Dendritic cell treated with granulocyte-macrophage colony-stimulating factor and Interleukin-4, amounts not matched to agents 40 ng/mL and 50 ng/mL, for 4 days (primary cell): ENCODE measurements around the gene CDIPT.
A peak's percentile ranks its signal among the peaks of the same experiment; 100 is the strongest.
"Not testable (repeated sequence)": the region's sequence is repeated elsewhere in the genome, so short reads cannot be mapped to it uniquely, and the experiment has no call there.

Experiments used
- H3K27ac Mint-ChIP-seq: one replicate; pipeline ENCODE4 v1.8.0; 2022; ENCODE audit warnings: mild to moderate bottlenecking, mixed read lengths
- H3K27me3 Mint-ChIP-seq: one replicate; pipeline ENCODE4 v1.8.0; 2022; ENCODE audit warnings: mild to moderate bottlenecking, mixed read lengths
- H3K36me3 Mint-ChIP-seq: one replicate; pipeline ENCODE4 v1.8.0; 2022; ENCODE audit warnings: low read depth, mixed read lengths
- H3K4me1 Mint-ChIP-seq: one replicate; pipeline ENCODE4 v1.8.0; 2022; ENCODE audit warnings: low read depth, mixed read lengths
- H3K4me3 Mint-ChIP-seq: one replicate; pipeline ENCODE4 v1.8.0; 2022; ENCODE audit warnings: mild to moderate bottlenecking, moderate library complexity, mixed read lengths
- H3K9me3 Mint-ChIP-seq: one replicate; pipeline ENCODE4 v1.8.0; 2022; ENCODE audit warnings: mixed read lengths
- intact Hi-C: fragments of 100-400 bp; cut with micrococcal nuclease; formaldehyde crosslinking; loops from one replicate; pipeline ENCODE4 v1.15.0; 2022

The CDIPT gene, protein sequence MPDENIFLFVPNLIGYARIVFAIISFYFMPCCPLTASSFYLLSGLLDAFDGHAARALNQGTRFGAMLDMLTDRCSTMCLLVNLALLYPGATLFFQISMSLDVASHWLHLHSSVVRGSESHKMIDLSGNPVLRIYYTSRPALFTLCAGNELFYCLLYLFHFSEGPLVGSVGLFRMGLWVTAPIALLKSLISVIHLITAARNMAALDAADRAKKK

DNA sequence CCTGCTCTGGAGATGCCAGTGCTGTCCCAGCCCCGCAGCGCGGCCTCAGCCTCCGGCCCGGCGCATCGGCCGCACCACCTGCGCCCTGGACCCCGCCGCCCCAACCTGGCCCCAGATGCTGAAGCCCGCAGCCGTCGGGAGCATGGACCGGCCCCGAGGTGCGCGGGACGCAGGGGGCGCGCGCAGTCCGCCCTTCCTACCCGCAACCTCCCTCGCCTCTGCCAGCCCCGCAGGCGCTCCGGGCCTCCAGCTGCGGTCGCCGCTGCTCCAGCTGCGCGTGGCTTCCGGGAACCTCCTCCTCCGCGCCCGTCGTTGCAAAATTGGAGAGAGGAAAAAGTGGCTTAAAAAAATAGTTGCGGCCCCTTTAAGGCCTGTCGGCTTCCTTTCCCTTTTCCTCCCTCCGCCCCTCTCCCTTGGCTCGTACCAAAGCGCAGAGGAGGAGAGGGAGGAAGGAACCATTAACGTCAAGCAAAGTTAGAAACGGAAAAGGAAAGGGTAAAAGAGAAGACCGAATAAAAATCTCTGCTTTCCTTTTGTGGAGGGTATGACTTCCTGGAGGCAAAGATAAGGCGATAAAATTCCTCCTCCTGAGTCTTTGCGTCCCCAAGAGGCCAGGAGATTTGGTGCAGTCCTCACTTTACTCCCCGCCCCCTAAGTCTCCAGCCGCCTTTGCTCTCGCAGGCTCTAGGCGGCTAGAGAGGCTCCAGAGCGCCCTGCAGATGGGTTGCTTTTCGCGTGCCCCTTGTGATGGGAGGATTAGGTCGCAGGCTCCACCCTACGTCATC is at the start of gene CDIPT:
CDIPT (minus strand) TSS at position 343 of the 785 bp plus-strand sequence. CDS start 369 bp downstream, outside the sequence.
- intact Hi-C loops: loop anchor here (1.0 to 5.0 kb wide), 4 partner anchors 38 to 110 kb away; partner anchors contain the start of genes ASPHD1, MVP and TAOK2
- Mint-ChIP-seq H3K27me3 (peaks cover 5% of the 10 kb centered on the region), H3K4me1 (peaks cover 29% of the 10 kb centered on the region), H3K4me3 (peak within 1 kb of the TSS; percentile 96), H3K9me3 (no peaks in the 10 kb centered on the region), H3K27ac (peak within 1 kb of the TSS; percentile 98), H3K36me3 (peaks cover 43% of the 10 kb centered on the region)

DNA sequence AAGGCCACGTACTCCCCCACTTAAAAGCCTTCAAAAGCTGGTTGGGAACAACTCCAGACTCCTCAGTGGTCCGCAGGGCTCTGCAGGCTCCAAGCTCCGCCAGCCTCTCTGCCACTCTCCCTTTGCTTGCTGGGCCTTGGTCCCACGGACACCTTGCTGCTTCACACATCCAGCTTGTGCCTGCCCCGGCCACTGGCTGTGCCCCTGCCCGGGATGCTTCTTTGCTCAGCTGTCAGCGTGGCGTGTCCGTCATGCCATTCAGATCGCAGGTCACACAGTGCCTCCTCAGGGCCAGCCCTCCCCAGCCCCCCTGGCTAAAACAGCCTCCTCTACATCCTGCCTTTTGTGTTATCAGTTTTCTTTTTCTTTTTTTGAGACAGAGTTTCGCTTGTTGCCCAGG is 49.1 kb upstream of the CDIPT start:
- Mint-ChIP-seq H3K9me3 (no peaks in the 10 kb centered on the region), H3K4me1 (peaks cover 18% of the 10 kb centered on the region), H3K4me3 (no peak overlapping the region), H3K27me3 (no peaks in the 10 kb centered on the region), H3K27ac (no peak overlapping the region), H3K36me3 (peaks cover 77% of the 10 kb centered on the region)
- intact Hi-C loops: loop anchor here (10.0 kb wide), 1 partner anchor 93 kb away; no protein-coding TSS in a partner anchor

DNA sequence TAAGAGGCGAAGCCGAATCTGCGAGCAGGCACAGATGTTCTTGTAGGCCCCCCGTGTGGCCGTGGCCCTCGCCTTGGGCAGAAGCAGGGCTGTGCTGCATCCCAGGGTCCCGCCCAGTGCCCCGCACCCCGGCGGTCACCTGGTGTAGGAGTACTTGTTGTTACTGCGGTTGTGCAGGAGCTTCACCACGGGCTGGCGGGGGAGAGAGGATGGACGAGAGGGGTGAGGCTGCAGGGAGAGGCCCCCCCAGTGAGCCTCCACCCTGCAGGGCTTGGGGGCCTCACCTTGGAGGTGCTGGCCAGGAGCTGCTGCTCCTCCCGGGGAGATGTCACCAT is 48.6 kb upstream of the CDIPT start:
- no peak overlapping the region for H3K27ac Mint-ChIP-seq
- intact Hi-C loops: loop anchor here (10.0 kb wide), 1 partner anchor 93 kb away; no protein-coding TSS in a partner anchor
- peaks cover 77% of the 10 kb centered on the region for H3K36me3 Mint-ChIP-seq
- H3K4me3 Mint-ChIP-seq: no peak overlapping the region
- no peaks in the 10 kb centered on the region for H3K27me3 Mint-ChIP-seq
- H3K4me1 Mint-ChIP-seq: peaks cover 18% of the 10 kb centered on the region
- no peaks in the 10 kb centered on the region for H3K9me3 Mint-ChIP-seq

DNA sequence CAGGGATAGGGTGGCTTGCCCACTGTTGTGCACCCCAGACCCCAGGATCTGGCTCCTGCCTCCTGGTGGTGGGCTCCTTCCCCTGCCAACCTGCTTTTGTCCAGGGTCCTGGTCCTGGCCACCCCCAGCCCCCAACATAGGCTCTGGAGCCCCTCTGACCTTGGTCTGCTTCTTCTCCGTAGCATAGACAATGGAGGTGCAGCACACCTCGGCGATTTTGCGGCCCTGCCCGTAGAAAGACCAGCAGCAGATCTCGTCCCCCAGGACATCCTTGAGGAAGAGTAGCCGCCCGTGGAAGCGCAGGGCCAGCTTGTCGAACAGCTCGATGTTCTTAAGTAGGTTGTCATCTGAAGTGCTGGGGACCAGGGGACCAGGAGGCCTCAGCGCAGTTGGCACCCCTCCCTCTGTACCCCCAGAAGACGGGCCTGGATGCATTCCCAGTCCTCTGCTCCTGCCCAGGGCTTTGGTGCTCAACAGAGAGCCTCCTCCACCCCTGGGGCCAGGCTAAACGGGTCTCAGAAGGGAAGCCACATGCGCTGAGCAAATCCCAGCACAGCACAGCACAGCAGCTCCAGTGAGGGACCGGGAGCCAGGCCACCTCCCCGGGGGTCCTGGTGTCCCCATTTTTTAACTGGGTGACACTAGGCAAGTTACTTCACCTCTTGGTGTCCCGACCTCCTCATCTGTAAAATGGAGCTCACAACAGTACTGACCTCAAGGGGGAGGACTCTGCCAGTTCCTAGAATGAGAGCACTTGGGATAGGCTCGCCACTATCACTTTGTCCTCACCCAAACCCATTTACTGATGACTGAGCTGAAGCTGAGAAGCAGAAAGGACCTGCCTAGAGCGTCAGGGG is 48.0 kb upstream of the CDIPT start:
- H3K27ac Mint-ChIP-seq: no peak overlapping the region
- H3K9me3 Mint-ChIP-seq: no peaks in the 10 kb centered on the region
- peaks cover 77% of the 10 kb centered on the region for H3K36me3 Mint-ChIP-seq

DNA sequence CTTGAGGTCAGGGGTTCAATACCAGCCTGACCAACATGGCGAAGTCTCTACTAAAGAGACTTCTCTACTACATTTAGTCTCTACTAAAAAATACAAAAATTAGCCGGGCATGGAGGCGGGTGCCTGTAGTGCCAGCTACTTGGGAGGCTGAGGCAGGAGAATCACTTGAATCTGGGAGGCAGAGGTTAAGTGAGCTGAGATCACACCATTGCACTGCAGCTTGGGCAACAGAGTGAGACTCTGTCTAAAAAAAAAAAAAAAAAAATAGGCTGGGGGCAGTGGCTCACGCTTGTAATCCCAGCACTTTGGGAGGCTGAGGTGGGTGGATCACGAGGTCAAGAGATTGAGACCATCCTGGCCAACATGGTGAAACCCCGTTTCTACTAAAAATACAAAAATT is 46.8 kb upstream of the CDIPT start:
- Mint-ChIP-seq H3K36me3 (peaks cover 65% of the 10 kb centered on the region), H3K4me1 (peaks cover 18% of the 10 kb centered on the region)
- H3K4me3 Mint-ChIP-seq, H3K9me3 Mint-ChIP-seq, H3K27me3 Mint-ChIP-seq, H3K27ac Mint-ChIP-seq: not testable (repeated sequence)
- intact Hi-C loops: loop anchor here (10.0 kb wide), 1 partner anchor 95 kb away; no protein-coding TSS in a partner anchor

More for the DNA sequence above, 48.0 kb upstream of the CDIPT start:
- intact Hi-C loops: loop anchor here (10.0 kb wide), 1 partner anchor 94 kb away; no protein-coding TSS in a partner anchor
- H3K4me3 Mint-ChIP-seq: no peak overlapping the region
- H3K4me1 Mint-ChIP-seq: peaks cover 18% of the 10 kb centered on the region
- no peaks in the 10 kb centered on the region for H3K27me3 Mint-ChIP-seq

DNA sequence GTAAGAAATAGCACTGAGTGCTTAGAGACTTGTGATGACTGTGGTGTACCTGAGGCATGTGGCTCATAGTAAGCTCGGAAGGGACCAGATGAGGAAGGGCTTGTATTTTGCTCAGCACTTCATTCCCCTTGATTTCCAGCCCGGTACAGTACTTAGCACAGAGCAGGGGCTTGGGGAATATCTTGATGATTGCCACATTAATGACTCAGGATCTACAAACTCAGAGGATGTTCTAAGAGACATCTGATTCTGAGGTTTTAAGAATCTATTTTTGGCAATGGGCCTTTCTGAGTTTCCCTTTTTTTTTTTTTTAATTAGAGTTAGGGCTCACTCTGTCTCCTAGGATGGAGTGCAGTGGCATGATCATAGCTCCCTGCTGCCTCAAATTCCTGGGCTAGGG is 46.4 kb upstream of the CDIPT start:
- H3K4me1 Mint-ChIP-seq: peaks cover 18% of the 10 kb centered on the region
- no peak overlapping the region for H3K4me3 Mint-ChIP-seq
- H3K27me3 Mint-ChIP-seq: no peaks in the 10 kb centered on the region
- H3K36me3 Mint-ChIP-seq: peaks cover 60% of the 10 kb centered on the region
- H3K27ac Mint-ChIP-seq: no peak overlapping the region
- intact Hi-C loops: no loop called here
- no peaks in the 10 kb centered on the region for H3K9me3 Mint-ChIP-seq

DNA sequence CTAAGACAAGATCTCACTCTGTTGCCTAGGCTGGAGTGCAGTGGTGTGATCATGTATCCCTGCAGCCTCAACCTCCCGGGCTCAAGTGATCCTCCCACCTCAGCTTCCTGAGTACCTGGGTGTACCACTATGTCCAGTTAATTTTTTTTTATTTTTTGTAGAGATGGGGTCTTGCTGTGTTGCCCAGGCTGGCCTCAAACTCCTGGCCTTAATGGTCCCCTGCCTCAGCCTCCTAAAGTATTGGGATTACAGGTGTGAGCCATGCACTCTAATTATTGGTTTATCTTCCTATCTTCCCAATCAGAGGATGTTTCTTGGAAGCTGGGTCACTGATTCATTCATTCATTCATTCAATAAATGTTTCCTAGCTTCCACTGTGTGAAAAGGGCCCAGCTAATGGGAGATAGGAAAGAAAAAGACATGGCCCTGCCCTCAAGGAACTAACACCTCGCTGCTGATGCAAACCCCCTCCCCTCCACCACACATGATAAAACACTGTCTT is 45.7 kb upstream of the CDIPT start:
- H3K9me3 Mint-ChIP-seq: no peaks in the 10 kb centered on the region
- H3K27me3 Mint-ChIP-seq: no peaks in the 10 kb centered on the region
- H3K4me3 Mint-ChIP-seq: no peak overlapping the region
- peaks cover 54% of the 10 kb centered on the region for H3K36me3 Mint-ChIP-seq
- H3K4me1 Mint-ChIP-seq: peaks cover 19% of the 10 kb centered on the region
- intact Hi-C loops: no loop called here
- no peak overlapping the region for H3K27ac Mint-ChIP-seq

DNA sequence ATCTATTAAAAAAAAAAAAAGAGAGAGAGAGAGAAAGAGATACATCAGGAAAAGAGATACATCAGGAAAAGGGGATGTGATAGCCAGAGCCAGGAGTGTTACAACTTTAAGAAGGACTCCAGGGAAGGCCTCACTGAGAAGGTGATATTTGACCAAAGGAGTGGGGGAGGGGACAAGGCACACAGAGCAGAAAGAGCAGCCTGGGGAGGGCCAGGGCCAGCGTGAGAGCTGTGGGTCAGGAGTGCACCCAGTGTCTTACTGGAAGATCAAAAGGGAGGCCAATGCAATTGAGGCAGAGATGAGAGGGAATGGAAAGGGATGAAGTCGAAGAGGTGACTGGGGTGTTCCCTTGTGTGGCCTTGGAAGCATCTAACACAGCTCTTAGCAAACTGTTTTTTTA is 44.9 kb upstream of the CDIPT start:
- intact Hi-C loops: no loop called here
- H3K27ac Mint-ChIP-seq: no peak overlapping the region
- peaks cover 46% of the 10 kb centered on the region for H3K36me3 Mint-ChIP-seq
- peaks cover 4% of the 10 kb centered on the region for H3K27me3 Mint-ChIP-seq
- H3K4me1 Mint-ChIP-seq: peaks cover 24% of the 10 kb centered on the region
- no peaks in the 10 kb centered on the region for H3K9me3 Mint-ChIP-seq
- no peak overlapping the region for H3K4me3 Mint-ChIP-seq

DNA sequence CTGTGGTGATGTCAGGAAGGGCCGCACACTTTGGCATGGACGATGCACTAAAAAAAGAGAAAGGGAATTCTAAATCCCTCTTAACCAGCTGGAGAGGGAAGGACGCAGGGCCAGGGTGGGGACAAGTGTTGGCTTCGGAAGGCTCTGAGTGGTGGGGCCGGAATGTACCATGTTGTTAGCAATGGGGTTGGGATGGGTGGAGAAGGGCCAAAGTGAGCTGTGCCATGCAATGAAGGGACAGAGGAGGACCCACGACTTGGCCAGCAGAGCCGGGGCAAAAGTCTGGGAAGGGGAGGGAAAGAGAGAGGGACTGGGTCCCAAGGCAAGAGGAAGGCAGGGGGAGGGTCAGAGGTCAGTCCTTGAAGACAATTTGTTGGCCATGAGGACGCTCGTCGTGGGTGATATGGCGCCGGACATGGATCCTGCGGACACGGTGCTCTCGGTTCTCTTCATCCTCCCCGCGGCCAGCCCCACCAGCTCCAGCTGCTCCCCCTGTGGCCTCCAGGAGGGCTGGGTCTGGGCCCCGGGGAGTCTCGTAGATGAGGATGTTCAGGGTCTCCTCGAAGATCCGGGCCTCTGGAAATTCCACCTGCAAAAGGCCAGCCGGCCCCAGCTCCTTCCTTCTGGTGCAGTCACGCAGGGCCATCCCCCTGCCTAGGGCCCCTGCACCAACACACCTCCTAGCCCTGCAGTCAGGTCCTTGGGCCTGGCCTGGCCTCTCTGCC is 43.7 kb upstream of the CDIPT start:
- peaks cover 13% of the 10 kb centered on the region for H3K27me3 Mint-ChIP-seq
- peaks cover 36% of the 10 kb centered on the region for H3K36me3 Mint-ChIP-seq
- no peak overlapping the region for H3K27ac Mint-ChIP-seq
- H3K4me3 Mint-ChIP-seq: no peak overlapping the region
- H3K9me3 Mint-ChIP-seq: no peaks in the 10 kb centered on the region
- intact Hi-C loops: no loop called here
- peaks cover 24% of the 10 kb centered on the region for H3K4me1 Mint-ChIP-seq

DNA sequence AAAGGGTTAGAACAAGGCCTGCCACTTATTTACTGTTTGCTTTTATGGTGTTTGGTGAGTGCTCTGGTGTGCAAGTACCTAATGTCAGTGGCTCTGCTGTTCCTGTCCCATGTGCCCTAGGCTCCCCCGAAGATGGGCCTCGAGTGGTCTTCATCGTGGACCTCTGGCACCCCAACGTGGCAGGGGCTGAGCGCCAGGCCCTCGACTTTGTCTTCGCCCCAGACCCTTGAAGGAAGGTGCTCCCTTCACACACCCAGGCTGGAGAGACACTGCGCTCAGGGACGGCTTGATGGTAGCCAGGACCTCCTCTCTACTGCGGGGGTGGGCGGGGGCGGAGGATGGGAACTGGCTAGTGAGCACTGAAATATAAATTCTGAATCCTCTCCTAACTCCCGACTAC is 42.6 kb upstream of the CDIPT start:
- Mint-ChIP-seq H3K4me1 (peaks cover 19% of the 10 kb centered on the region), H3K9me3 (no peaks in the 10 kb centered on the region), H3K4me3 (no peak overlapping the region), H3K27me3 (peaks cover 19% of the 10 kb centered on the region), H3K27ac (no peak overlapping the region), H3K36me3 (peaks cover 26% of the 10 kb centered on the region)
- intact Hi-C loops: no loop called here

DNA sequence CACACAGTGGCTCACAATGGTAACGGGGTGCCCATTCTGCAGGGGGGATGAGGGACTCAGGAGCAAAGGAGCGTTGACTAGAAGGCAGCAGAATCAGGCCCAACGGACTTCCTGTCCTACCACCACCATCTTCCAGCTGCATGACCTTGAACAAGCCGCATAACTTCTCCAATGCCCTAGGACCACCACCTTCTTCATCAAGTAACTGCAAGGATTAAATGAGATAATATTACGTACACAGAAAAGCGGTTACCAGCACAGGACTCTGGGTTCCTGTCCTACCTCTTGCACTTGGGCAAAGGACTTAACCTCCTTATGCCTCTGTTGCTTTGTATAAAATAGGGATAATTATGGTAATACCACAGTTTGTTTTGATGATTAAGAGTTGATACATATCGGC is 41.9 kb upstream of the CDIPT start:
- no peaks in the 10 kb centered on the region for H3K9me3 Mint-ChIP-seq
- intact Hi-C loops: loop anchor here (5.0 kb wide), 1 partner anchor 57 kb away; the partner anchor contains the start of gene TMEM219
- H3K27me3 Mint-ChIP-seq: peaks cover 23% of the 10 kb centered on the region
- no peak overlapping the region for H3K4me3 Mint-ChIP-seq
- H3K4me1 Mint-ChIP-seq: peaks cover 21% of the 10 kb centered on the region
- H3K36me3 Mint-ChIP-seq: peaks cover 22% of the 10 kb centered on the region
- H3K27ac Mint-ChIP-seq: no peak overlapping the region

DNA sequence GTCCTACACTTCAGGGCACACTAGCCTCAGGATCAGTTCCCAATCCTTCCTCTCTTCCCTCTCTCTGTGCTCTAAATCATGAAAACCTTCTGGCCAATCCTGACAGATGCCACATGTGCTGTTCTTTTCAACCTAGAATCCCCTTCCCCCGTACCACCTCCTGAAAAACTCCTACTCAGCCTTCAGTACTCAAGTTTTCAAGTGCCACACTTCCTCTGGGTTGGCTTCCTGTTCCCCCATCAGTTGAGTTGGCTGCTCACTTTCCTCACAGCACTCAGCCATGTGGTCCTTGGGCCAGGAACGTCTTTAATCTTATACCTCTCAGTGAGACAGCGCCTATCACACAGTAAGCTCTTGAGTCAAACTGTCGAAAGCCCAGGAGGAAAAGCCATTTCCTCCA is 40.6 kb upstream of the CDIPT start:
- intact Hi-C loops: loop anchor here (5.0 kb wide), 1 partner anchor 59 kb away; the partner anchor contains the start of gene TMEM219
- Mint-ChIP-seq H3K36me3 (peaks cover 22% of the 10 kb centered on the region), H3K27ac (no peak overlapping the region), H3K4me1 (peaks cover 14% of the 10 kb centered on the region), H3K4me3 (no peak overlapping the region), H3K27me3 (peaks cover 35% of the 10 kb centered on the region), H3K9me3 (no peaks in the 10 kb centered on the region)

DNA sequence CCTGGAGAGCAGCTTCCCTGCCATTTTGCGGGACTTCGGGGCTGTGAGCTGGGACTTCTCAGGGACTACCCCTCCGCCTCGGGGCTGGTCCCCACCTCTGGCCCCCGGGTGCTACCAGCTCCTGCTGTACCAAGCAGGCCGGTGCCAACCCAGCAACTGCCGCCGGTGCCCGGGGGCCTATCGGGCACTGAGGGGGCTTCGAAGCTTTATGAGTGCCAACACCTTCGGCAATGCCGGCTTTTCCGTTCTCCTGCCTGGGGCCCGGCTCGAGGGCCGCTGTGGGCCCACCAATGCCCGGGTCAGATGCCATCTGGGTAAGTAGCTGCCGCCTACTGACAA is 38.5 kb upstream of the CDIPT start:
- no peak overlapping the region for H3K27ac Mint-ChIP-seq
- H3K36me3 Mint-ChIP-seq: peaks cover 5% of the 10 kb centered on the region
- no peaks in the 10 kb centered on the region for H3K9me3 Mint-ChIP-seq
- no peak overlapping the region for H3K4me3 Mint-ChIP-seq
- peaks cover 14% of the 10 kb centered on the region for H3K4me1 Mint-ChIP-seq
- intact Hi-C loops: loop anchor here (2.0 to 5.0 kb wide), 2 partner anchors 39 to 61 kb away; partner anchors contain the start of genes CDIPT and TMEM219
- H3K27me3 Mint-ChIP-seq: peaks cover 52% of the 10 kb centered on the region
